LNCaP clone FGC (cell line): ENCODE measurements around the gene FOXK1.

Source experiments
- DNase-seq: peaks from one replicate; pipeline ENCODE4 v3.0.0-alpha.2; 2011; ENCODE audit warnings: low read depth
- H3K4me3 ChIP-seq: 2 replicates; pipeline ENCODE4 v1.5.1; 2011; ENCODE audit warnings: mild to moderate bottlenecking, low read depth, low read length, control low read depth
- CTCF ChIP-seq: IDR thresholded peaks from 2 replicates; pipeline ENCODE4 v1.5.1; 2012; ENCODE audit warnings: mild to moderate bottlenecking; ENCODE audit not compliant: control insufficient read depth, insufficient read depth; ENCODE audit errors: extremely low read depth

FOXK1 gene

GRCh38 chr7:4779118-4779517, 97.0 kb downstream of the FOXK1 start:
- H3K4me3 ChIP-seq: no peak overlapping the region
- no peak for DNase-seq
- no peak for TF ChIP-seq CTCF

GRCh38 chr7:4781366-4782069, 99.4 kb downstream of the FOXK1 start:
- no peak overlapping the region for H3K4me3 ChIP-seq
- no peak for TF ChIP-seq CTCF
- no peak for DNase-seq

GRCh38 chr7:4782333-4783291, 100.5 kb downstream of the FOXK1 start:
- no peak for TF ChIP-seq CTCF
- no peak overlapping the region for H3K4me3 ChIP-seq
- no peak for DNase-seq

- TF ChIP-seq CTCF: no peak
- DNase-seq: no peak
- no peak overlapping the region for H3K4me3 ChIP-seq
These were observed 101.2 kb downstream of the FOXK1 start for GRCh38 chr7:4783292-4783652.

- no peak overlapping the region for H3K4me3 ChIP-seq
- TF ChIP-seq CTCF: no peak
- no peak for DNase-seq
These were observed 101.8 kb downstream of the FOXK1 start for GRCh38 chr7:4783762-4784351.

- no peak overlapping the region for H3K4me3 ChIP-seq
- DNase-seq: no peak
- TF ChIP-seq CTCF: no peak
These were observed 102.7 kb downstream of the FOXK1 start for GRCh38 chr7:4784799-4785198.
